ENCODE measurements around the gene C15orf40.
"Not testable (repeated sequence)": the region's sequence is repeated elsewhere in the genome, so short reads cannot be mapped to it uniquely, and the experiment has no call there.

C15orf40 gene

GRCh38 chr15:83046558-83047127 lies 35.2 kb upstream of the C15orf40 start:
- no peak overlapping the region for H3K4me2 ChIP-seq
- H2AFZ ChIP-seq (ENCODE audit: low read depth) = no peak overlapping the region
- no peak for TF ChIP-seq CTCF (conservative IDR thresholded peaks at IDR 0.05; ENCODE audit: low read depth, low read length)
- no peak overlapping the region for H3K9ac ChIP-seq
- no peak overlapping the region for H3K4me3 ChIP-seq (IDR thresholded peaks at IDR 0.05; ENCODE audit: insufficient read depth, low read depth, low read length)
- H3K79me2 ChIP-seq (ENCODE audit: insufficient read depth, low read depth) = 0 out of 2 replicates have a peak, but pooled peaks cover 10% of the 10 kb centered on the region
- no peaks in the 10 kb centered on the region for H3K27me3 ChIP-seq (ENCODE audit: insufficient read depth, low read depth)
- H3K27ac ChIP-seq = no peak overlapping the region
- no peaks in the 10 kb centered on the region for H3K4me1 ChIP-seq (ENCODE audit: low read depth, poor library complexity, severe bottlenecking)
- H3K36me3 ChIP-seq (ENCODE audit: insufficient read depth) = peaks cover 2% of the 10 kb centered on the region; the same call in 1 of the 2 replicates
- H4K20me1 ChIP-seq (ENCODE audit: insufficient read depth) = no peaks in the 10 kb centered on the region

GRCh38 chr15:83044156-83044555 lies 32.7 kb upstream of the C15orf40 start:
- H3K4me1 ChIP-seq (ENCODE audit: low read depth, poor library complexity, severe bottlenecking) = no peaks in the 10 kb centered on the region
- TF ChIP-seq CTCF (conservative IDR thresholded peaks at IDR 0.05; ENCODE audit: low read depth, low read length) = no peak
- no peaks in the 10 kb centered on the region for H3K27me3 ChIP-seq (ENCODE audit: insufficient read depth, low read depth)
- H3K27ac ChIP-seq = no peak overlapping the region
- no peak overlapping the region for H3K4me3 ChIP-seq (IDR thresholded peaks at IDR 0.05; ENCODE audit: insufficient read depth, low read depth, low read length)
- peaks cover 19% of the 10 kb centered on the region; the same call in 1 of the 2 replicates for H3K79me2 ChIP-seq (ENCODE audit: insufficient read depth, low read depth)
- no peak overlapping the region for H3K4me2 ChIP-seq
- H3K9ac ChIP-seq = no peak overlapping the region
- H4K20me1 ChIP-seq (ENCODE audit: insufficient read depth) = no peaks in the 10 kb centered on the region
- H2AFZ ChIP-seq (ENCODE audit: low read depth) = no peak overlapping the region
- H3K36me3 ChIP-seq (ENCODE audit: insufficient read depth) = peaks cover 10% of the 10 kb centered on the region; the same call in 1 of the 2 replicates

- peaks cover 69% of the 10 kb centered on the region for H3K79me2 ChIP-seq (ENCODE audit: insufficient read depth, low read depth)
- H3K4me2 ChIP-seq = no peak overlapping the region
- H3K9ac ChIP-seq = no peak overlapping the region
- H3K27ac ChIP-seq = no peak overlapping the region
- TF ChIP-seq CTCF (conservative IDR thresholded peaks at IDR 0.05; ENCODE audit: low read depth, low read length) = no peak
- H4K20me1 ChIP-seq (ENCODE audit: insufficient read depth) = peaks cover 18% of the 10 kb centered on the region; the same call in 1 of the 2 replicates
- H3K27me3 ChIP-seq (ENCODE audit: insufficient read depth, low read depth) = no peaks in the 10 kb centered on the region
- H3K4me3 ChIP-seq (IDR thresholded peaks at IDR 0.05; ENCODE audit: insufficient read depth, low read depth, low read length) = no peak overlapping the region
- H3K36me3 ChIP-seq (ENCODE audit: insufficient read depth) = peaks cover 14% of the 10 kb centered on the region
- H3K4me1 ChIP-seq (ENCODE audit: low read depth, poor library complexity, severe bottlenecking) = no peaks in the 10 kb centered on the region
- no peak overlapping the region for H2AFZ ChIP-seq (ENCODE audit: low read depth)
Measured at GRCh38 chr15:83039206-83039605, 27.8 kb upstream of the C15orf40 start.

- peaks cover 10% of the 10 kb centered on the region for H3K36me3 ChIP-seq (ENCODE audit: insufficient read depth)
- no peak overlapping the region for H3K4me3 ChIP-seq (IDR thresholded peaks at IDR 0.05; ENCODE audit: insufficient read depth, low read depth, low read length)
- no peak overlapping the region for H2AFZ ChIP-seq (ENCODE audit: low read depth)
- no peak for TF ChIP-seq CTCF (conservative IDR thresholded peaks at IDR 0.05; ENCODE audit: low read depth, low read length)
- H3K79me2 ChIP-seq (ENCODE audit: insufficient read depth, low read depth) = peaks cover 80% of the 10 kb centered on the region
- peaks cover 18% of the 10 kb centered on the region; the same call in 1 of the 2 replicates for H4K20me1 ChIP-seq (ENCODE audit: insufficient read depth)
- no peaks in the 10 kb centered on the region for H3K27me3 ChIP-seq (ENCODE audit: insufficient read depth, low read depth)
- H3K4me2 ChIP-seq = no peak overlapping the region
- H3K27ac ChIP-seq = no peak overlapping the region
- no peaks in the 10 kb centered on the region for H3K4me1 ChIP-seq (ENCODE audit: low read depth, poor library complexity, severe bottlenecking)
- no peak overlapping the region for H3K9ac ChIP-seq
Measured at GRCh38 chr15:83036253-83036652, 24.8 kb upstream of the C15orf40 start.

- not testable (repeated sequence) for H3K27me3 ChIP-seq (ENCODE audit: insufficient read depth, low read depth); H3K4me3 ChIP-seq (IDR thresholded peaks at IDR 0.05; ENCODE audit: insufficient read depth, low read depth, low read length); H3K4me2 ChIP-seq; H3K4me1 ChIP-seq (ENCODE audit: low read depth, poor library complexity, severe bottlenecking); H2AFZ ChIP-seq (ENCODE audit: low read depth); H4K20me1 ChIP-seq (ENCODE audit: insufficient read depth); H3K9ac ChIP-seq; H3K27ac ChIP-seq; H3K36me3 ChIP-seq (ENCODE audit: insufficient read depth)
- H3K79me2 ChIP-seq (ENCODE audit: insufficient read depth, low read depth) = peaks cover 54% of the 10 kb centered on the region
Measured at GRCh38 chr15:83031234-83031633, 19.8 kb upstream of the C15orf40 start.
